ENCODE data around the gene GPHB5.

Gene GPHB5

GRCh38 chr14:63318835-63319234 lies at the start of gene GPHB5:
Gene GPHB5 (minus strand): TSS chr14:63318935. CDS start chr14:63317849, 1,086 bp downstream.
- TF ChIP-seq FOXK2 (IDR thresholded peaks at IDR 0.05) (no peak), LEF1 (IDR thresholded peaks at IDR 0.05; ENCODE audit: borderline replicate concordance) (no peak), FOXA1 (IDR thresholded peaks at IDR 0.05) (no peak), HDGF (IDR thresholded peaks at IDR 0.05; ENCODE audit: borderline replicate concordance) (no peak), NFRKB (IDR thresholded peaks at IDR 0.05) (no peak), SP1 (IDR thresholded peaks at IDR 0.05) (no peak), L3MBTL2 (conservative IDR thresholded peaks at IDR 0.05) (no peak), CTBP1 (IDR thresholded peaks at IDR 0.05; ENCODE audit: borderline replicate concordance) (no peak), ELF4 (IDR thresholded peaks at IDR 0.05) (no peak), FOXM1 (IDR thresholded peaks at IDR 0.05; ENCODE audit: borderline replicate concordance) (no peak), PKNOX1 (IDR thresholded peaks at IDR 0.05) (no peak), ZNF384 (IDR thresholded peaks at IDR 0.05) (no peak), SUZ12 (IDR thresholded peaks at IDR 0.05) (no peak), BHLHE40 (IDR thresholded peaks at IDR 0.05; ENCODE audit: borderline replicate concordance) (no peak), TARDBP (IDR thresholded peaks at IDR 0.05) (no peak), ARNT (IDR thresholded peaks at IDR 0.05) (no peak)
- DNase-seq (ENCODE audit: extremely low spot score): no peak
- ChIA-PET POLR2A (no interaction called here), CTCF (no interaction called here)

- TF ChIP-seq ELF4 (IDR thresholded peaks at IDR 0.05) (no peak), TARDBP (IDR thresholded peaks at IDR 0.05) (no peak), FOXK2 (IDR thresholded peaks at IDR 0.05) (no peak), HDGF (IDR thresholded peaks at IDR 0.05; ENCODE audit: borderline replicate concordance) (no peak)
- CTCF ChIA-PET: no interaction called here
- DNase-seq (ENCODE audit: extremely low spot score): no peak
Measured at GRCh38 chr14:63367742-63368364, 49.1 kb upstream of the GPHB5 start.

GRCh38 chr14:63362389-63362819 lies 43.7 kb upstream of the GPHB5 start:
- TF ChIP-seq PKNOX1 (IDR thresholded peaks at IDR 0.05) (no peak), L3MBTL2 (conservative IDR thresholded peaks at IDR 0.05) (no peak), TARDBP (IDR thresholded peaks at IDR 0.05) (no peak), HDGF (IDR thresholded peaks at IDR 0.05; ENCODE audit: borderline replicate concordance) (no peak), FOXK2 (IDR thresholded peaks at IDR 0.05) (no peak), ARNT (IDR thresholded peaks at IDR 0.05) (no peak), ZNF384 (IDR thresholded peaks at IDR 0.05) (no peak), CTBP1 (IDR thresholded peaks at IDR 0.05; ENCODE audit: borderline replicate concordance) (no peak)
- ChIA-PET CTCF (no interaction called here), POLR2A (no interaction called here)
- DNase-seq (ENCODE audit: extremely low spot score): peak; percentile 13

More at GRCh38 chr14:63367742-63368364, 49.1 kb upstream of the GPHB5 start:
- POLR2A ChIA-PET: no interaction called here

- no peak for DNase-seq (ENCODE audit: extremely low spot score)
Measured at GRCh38 chr14:63361790-63362189, 43.1 kb upstream of the GPHB5 start.

GRCh38 chr14:63357841-63358240 lies 39.1 kb upstream of the GPHB5 start:
- DNase-seq (ENCODE audit: extremely low spot score): no peak
- TF ChIP-seq FOXK2 (IDR thresholded peaks at IDR 0.05) (no peak), CTBP1 (IDR thresholded peaks at IDR 0.05; ENCODE audit: borderline replicate concordance) (no peak), FOXM1 (IDR thresholded peaks at IDR 0.05; ENCODE audit: borderline replicate concordance) (no peak), PKNOX1 (IDR thresholded peaks at IDR 0.05) (no peak), FOXA1 (IDR thresholded peaks at IDR 0.05) (no peak), SP1 (IDR thresholded peaks at IDR 0.05) (no peak), TARDBP (IDR thresholded peaks at IDR 0.05) (no peak), ZNF384 (IDR thresholded peaks at IDR 0.05) (no peak), SUZ12 (IDR thresholded peaks at IDR 0.05) (no peak), ELF4 (IDR thresholded peaks at IDR 0.05) (no peak), LEF1 (IDR thresholded peaks at IDR 0.05; ENCODE audit: borderline replicate concordance) (no peak), ARNT (IDR thresholded peaks at IDR 0.05) (no peak)
- POLR2A ChIA-PET: no interaction called here
- CTCF ChIA-PET: no interaction called here

More at GRCh38 chr14:63361790-63362189, 43.1 kb upstream of the GPHB5 start:
- TF ChIP-seq ZNF384 (IDR thresholded peaks at IDR 0.05): no peak
- POLR2A ChIA-PET: no interaction called here
- CTCF ChIA-PET: no interaction called here

GRCh38 chr14:63345826-63346225 lies 27.1 kb upstream of the GPHB5 start:
- CTCF ChIA-PET: no interaction called here
- DNase-seq (ENCODE audit: extremely low spot score): no peak
- POLR2A ChIA-PET: no interaction called here
- TF ChIP-seq PKNOX1 (IDR thresholded peaks at IDR 0.05) (peak; percentile 41), BHLHE40 (IDR thresholded peaks at IDR 0.05; ENCODE audit: borderline replicate concordance) (no peak)

GRCh38 chr14:63344336-63344735 lies 25.6 kb upstream of the GPHB5 start:
- POLR2A ChIA-PET: no interaction called here
- no peak for DNase-seq (ENCODE audit: extremely low spot score)
- CTCF ChIA-PET: no interaction called here
- TF ChIP-seq PKNOX1 (IDR thresholded peaks at IDR 0.05): no peak
- TF ChIP-seq SP1 (IDR thresholded peaks at IDR 0.05): no peak
- TF ChIP-seq NFRKB (IDR thresholded peaks at IDR 0.05): no peak
- TF ChIP-seq CTBP1 (IDR thresholded peaks at IDR 0.05; ENCODE audit: borderline replicate concordance): no peak
- no peak for TF ChIP-seq SUZ12 (IDR thresholded peaks at IDR 0.05)
- TF ChIP-seq ZNF384 (IDR thresholded peaks at IDR 0.05): no peak
- no peak for TF ChIP-seq BHLHE40 (IDR thresholded peaks at IDR 0.05; ENCODE audit: borderline replicate concordance)
- no peak for TF ChIP-seq ARNT (IDR thresholded peaks at IDR 0.05)
- no peak for TF ChIP-seq L3MBTL2 (conservative IDR thresholded peaks at IDR 0.05)
- no peak for TF ChIP-seq ELF4 (IDR thresholded peaks at IDR 0.05)
- TF ChIP-seq LEF1 (IDR thresholded peaks at IDR 0.05; ENCODE audit: borderline replicate concordance): no peak
- TF ChIP-seq FOXM1 (IDR thresholded peaks at IDR 0.05; ENCODE audit: borderline replicate concordance): no peak
- TF ChIP-seq HDGF (IDR thresholded peaks at IDR 0.05; ENCODE audit: borderline replicate concordance): no peak
- no peak for TF ChIP-seq FOXK2 (IDR thresholded peaks at IDR 0.05)

Measured in HEK293T (cell line).